NCI-H510A treated with DMSO at 0.1 percent for 48 hours (cell line): ENCODE measurements around the gene WWTR1.

Experiments used
- DNase-seq: peaks from one replicate; lab custom pipeline; 2025; lab: John Stamatoyannopoulos, UW

WWTR1 gene

GRCh38 chr3:149655826-149656574 lies 1.8 kb downstream of the WWTR1 start:
- no peak for DNase-seq

GRCh38 chr3:149654188-149654601 lies 3.6 kb downstream of the WWTR1 start:
- no peak for DNase-seq

- DNase-seq = no peak
Measured at GRCh38 chr3:149653564-149653963, 4.3 kb downstream of the WWTR1 start.

- DNase-seq = no peak
Measured at GRCh38 chr3:149653136-149653535, 4.7 kb downstream of the WWTR1 start.

- peak; percentile 19 for DNase-seq
Measured at GRCh38 chr3:149650828-149651227, 7.0 kb downstream of the WWTR1 start.

GRCh38 chr3:149648525-149648924 lies 9.3 kb downstream of the WWTR1 start:
- no peak for DNase-seq

GRCh38 chr3:149647812-149648211 lies 10.0 kb downstream of the WWTR1 start:
- DNase-seq = no peak

- DNase-seq = no peak
Measured at GRCh38 chr3:149647285-149647684, 10.5 kb downstream of the WWTR1 start.

- no peak for DNase-seq
Measured at GRCh38 chr3:149646181-149646766, 11.6 kb downstream of the WWTR1 start.

- DNase-seq = no peak
Measured at GRCh38 chr3:149643963-149644362, 13.9 kb downstream of the WWTR1 start.

- DNase-seq = no peak
Measured at GRCh38 chr3:149643482-149643798, 14.4 kb downstream of the WWTR1 start.

GRCh38 chr3:149640976-149641728 lies 16.7 kb downstream of the WWTR1 start:
- DNase-seq = no peak

GRCh38 chr3:149639093-149639486 lies 18.7 kb downstream of the WWTR1 start:
- no peak for DNase-seq

GRCh38 chr3:149638228-149639092 lies 19.4 kb downstream of the WWTR1 start:
- no peak for DNase-seq

- DNase-seq = no peak
Measured at GRCh38 chr3:149635396-149635795, 22.4 kb downstream of the WWTR1 start.

- DNase-seq = no peak
Measured at GRCh38 chr3:149634573-149634972, 23.3 kb downstream of the WWTR1 start.

- no peak for DNase-seq
Measured at GRCh38 chr3:149634072-149634471, 23.8 kb downstream of the WWTR1 start.

GRCh38 chr3:149632225-149632624 lies 25.6 kb downstream of the WWTR1 start:
- DNase-seq = no peak

- DNase-seq = no peak
Measured at GRCh38 chr3:149630806-149631205, 27.0 kb downstream of the WWTR1 start.

GRCh38 chr3:149628957-149629670 lies 28.7 kb downstream of the WWTR1 start:
- DNase-seq = no peak

GRCh38 chr3:149626671-149627070 lies 31.2 kb downstream of the WWTR1 start:
- DNase-seq = no peak

- DNase-seq = no peak
Measured at GRCh38 chr3:149625795-149626194, 32.0 kb downstream of the WWTR1 start.
